Activated naive CD8-positive, alpha-beta T cell treated with anti-CD3 and anti-CD28 coated beads for 36 hours (primary cell): ENCODE measurements around the gene TSPAN14. TPM values are rescaled to one million over a fixed set of nuclear protein-coding genes. Genes with fewer than 3 reads are reported as not detected.
"Not testable (repeated sequence)": the region's sequence is repeated elsewhere in the genome, so short reads cannot be mapped to it uniquely, and the experiment has no call there.

Experiments used
- DNase-seq: peaks from one replicate; pipeline ENCODE4 v3.0.0; 2021
- H3K27ac Mint-ChIP-seq: one replicate; pipeline ENCODE4 v1.8.0; 2022; ENCODE audit warnings: mild to moderate bottlenecking, moderate library complexity, mixed read lengths
- H3K27me3 Mint-ChIP-seq: one replicate; pipeline ENCODE4 v1.8.0; 2022; ENCODE audit warnings: mild to moderate bottlenecking, mixed read lengths
- H3K36me3 Mint-ChIP-seq: one replicate; pipeline ENCODE4 v1.8.0; 2021; ENCODE audit warnings: mild to moderate bottlenecking, mixed read lengths
- H3K4me1 Mint-ChIP-seq: one replicate; pipeline ENCODE4 v1.8.0; 2021; ENCODE audit warnings: mixed read lengths
- H3K4me3 Mint-ChIP-seq: one replicate; pipeline ENCODE4 v1.8.0; 2022; ENCODE audit warnings: mild to moderate bottlenecking, moderate library complexity, mixed read lengths
- H3K9me3 Mint-ChIP-seq: one replicate; pipeline ENCODE4 v1.8.0; 2022; ENCODE audit warnings: mixed read lengths
- total RNA-seq, 2 experiments: library from RNA; stranded (reverse); gene quantifications; one replicate each; pipeline ENCODE4 v1.2.3, GENCODE V29; 2021

The TSPAN14 gene
- total RNA-seq, 2 experiments from 2014 or later = 39.6 to 40.4 TPM

DNA sequence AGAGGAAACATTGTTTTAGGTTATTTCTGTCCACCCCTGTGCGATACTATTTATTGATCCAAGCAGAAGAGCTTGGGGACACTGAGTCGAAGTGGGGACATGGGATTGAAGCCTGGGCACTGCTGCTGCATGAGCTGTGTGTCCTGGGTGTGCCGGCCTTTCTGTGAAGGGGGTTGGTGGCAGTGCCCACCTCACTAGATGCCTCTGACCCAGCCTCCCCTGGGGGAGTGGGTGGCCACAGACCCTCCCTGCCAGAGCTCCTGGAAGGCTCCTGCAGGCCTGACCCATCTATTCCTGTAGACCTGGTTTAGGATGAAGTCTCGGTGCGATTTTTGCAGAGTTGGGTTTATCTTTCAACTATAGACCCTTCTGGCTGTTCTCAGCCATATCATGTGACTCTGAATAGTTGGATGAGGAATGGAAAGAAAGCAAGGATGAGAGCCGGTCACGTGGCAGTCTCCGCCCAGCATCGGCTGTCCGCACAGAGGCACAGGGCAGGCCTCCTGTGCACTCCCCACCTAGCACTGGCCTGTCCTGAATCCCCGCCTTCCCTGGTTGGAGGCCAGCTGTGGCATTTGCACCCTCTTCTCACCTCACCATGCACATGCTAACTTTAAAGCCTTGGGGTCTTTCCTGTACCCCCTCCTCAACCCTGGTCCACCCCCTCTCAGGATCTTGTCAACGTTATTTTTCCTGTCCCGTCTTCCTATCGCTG lies 66.0 kb downstream of the TSPAN14 start:
- Mint-ChIP-seq H3K27ac (peak overlapping the region; percentile 64), H3K27me3 (no peaks in the 10 kb centered on the region), H3K9me3 (no peaks in the 10 kb centered on the region), H3K4me1 (peaks cover 54% of the 10 kb centered on the region), H3K4me3 (no peak overlapping the region), H3K36me3 (peaks cover 10% of the 10 kb centered on the region)
- DNase-seq = no peak

DNA sequence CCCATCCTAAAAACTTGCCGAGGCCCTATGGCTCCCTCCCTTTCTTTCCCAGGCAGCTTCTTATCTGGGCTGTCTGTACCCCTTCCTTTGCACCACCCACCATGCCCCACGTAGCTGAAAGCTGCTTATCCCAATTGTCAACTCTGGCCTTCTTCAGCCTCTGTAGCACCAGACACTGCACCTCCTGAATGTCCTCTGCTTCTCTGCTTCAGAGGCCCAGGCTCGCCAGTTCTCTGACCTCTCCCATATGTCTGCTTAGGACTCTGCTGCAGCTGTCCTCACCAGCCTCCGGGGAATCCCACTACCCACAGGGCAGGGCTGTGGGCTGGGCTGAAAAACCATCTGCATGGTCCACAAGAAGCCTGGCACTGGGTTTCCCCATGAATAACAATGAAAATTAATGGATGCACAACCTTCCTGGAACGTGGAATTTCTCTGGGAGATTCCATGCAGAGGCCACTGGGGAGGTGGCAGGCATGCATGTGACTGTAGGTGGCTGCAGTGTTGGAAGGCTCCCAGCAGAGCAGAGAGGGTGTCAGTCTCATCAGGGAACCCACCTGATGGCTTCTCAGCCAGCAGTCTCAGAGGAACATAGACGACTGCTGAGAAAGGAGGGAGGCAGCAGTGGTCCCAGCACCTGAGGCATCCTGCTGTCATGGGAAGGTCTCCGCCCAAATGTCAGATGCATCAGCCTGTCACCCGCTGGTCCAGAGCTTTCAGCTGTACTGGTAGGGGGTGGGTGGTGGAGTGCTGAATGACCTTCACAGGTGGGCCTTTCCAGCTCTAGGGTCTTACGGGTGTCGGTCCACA lies 66.8 kb downstream of the TSPAN14 start:
- Mint-ChIP-seq H3K27ac (peak overlapping the region; percentile 64), H3K27me3 (no peaks in the 10 kb centered on the region), H3K4me1 (peaks cover 61% of the 10 kb centered on the region), H3K4me3 (no peak overlapping the region), H3K36me3 (peaks cover 11% of the 10 kb centered on the region), H3K9me3 (no peaks in the 10 kb centered on the region)
- no peak for DNase-seq

DNA sequence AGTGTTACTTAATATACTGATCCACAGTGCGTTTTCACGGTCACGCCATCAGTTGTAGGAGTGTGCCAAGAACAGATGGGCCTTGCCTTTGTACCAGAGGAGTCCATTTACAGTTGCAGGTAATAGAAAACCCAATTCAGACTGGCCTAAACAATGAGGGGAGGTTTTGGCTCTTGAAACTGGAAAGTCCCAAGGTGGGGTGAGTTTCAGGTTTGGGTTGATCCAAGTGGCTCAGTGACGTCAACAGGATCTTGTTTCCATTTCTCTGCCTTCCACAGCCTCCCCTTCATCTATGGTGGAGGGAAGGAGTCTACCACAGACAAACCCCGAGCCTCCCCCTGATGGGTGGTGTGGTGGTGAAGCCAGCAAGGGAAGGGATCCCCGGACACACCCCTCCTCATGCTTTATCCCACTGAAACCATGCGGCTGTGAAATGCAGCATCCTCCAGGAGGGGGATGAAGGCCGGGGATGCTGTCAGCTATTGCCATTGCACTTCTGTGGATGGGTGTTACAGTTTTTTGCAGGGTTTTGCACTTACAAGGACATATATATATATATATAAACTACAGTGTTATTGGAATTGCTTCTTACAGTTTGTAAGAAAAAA lies 68.8 kb downstream of the TSPAN14 start:
- no peaks in the 10 kb centered on the region for H3K27me3 Mint-ChIP-seq
- H3K4me3 Mint-ChIP-seq = no peak overlapping the region
- H3K9me3 Mint-ChIP-seq = no peaks in the 10 kb centered on the region
- peaks cover 16% of the 10 kb centered on the region for H3K36me3 Mint-ChIP-seq
- DNase-seq = peak; percentile 41
- H3K4me1 Mint-ChIP-seq = peaks cover 70% of the 10 kb centered on the region
- peak overlapping the region; percentile 81 for H3K27ac Mint-ChIP-seq

DNA sequence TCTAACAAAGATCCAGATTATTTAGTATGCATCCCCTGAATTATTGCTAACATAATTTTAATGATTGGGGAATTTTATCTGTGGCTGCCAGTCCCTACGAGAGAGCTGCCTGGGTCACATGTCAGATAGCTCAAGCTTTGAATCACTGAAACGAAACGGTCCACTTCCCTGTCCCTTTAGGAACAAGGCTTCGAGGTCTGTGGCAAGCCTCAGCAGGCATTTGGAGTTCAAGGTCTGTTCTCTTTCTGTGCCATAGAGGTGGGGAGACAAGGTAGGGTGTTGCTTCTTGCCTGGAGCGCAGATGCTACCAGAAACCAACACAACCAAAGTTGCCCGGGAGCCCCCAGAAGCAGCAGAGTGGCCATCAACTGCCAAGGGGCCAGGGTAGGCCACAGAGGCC lies 69.7 kb downstream of the TSPAN14 start:
- Mint-ChIP-seq H3K27me3 (no peaks in the 10 kb centered on the region), H3K4me3 (no peak overlapping the region), H3K36me3 (peaks cover 20% of the 10 kb centered on the region), H3K9me3 (no peaks in the 10 kb centered on the region), H3K4me1 (peaks cover 77% of the 10 kb centered on the region), H3K27ac (peak overlapping the region; percentile 81)
- no peak for DNase-seq

DNA sequence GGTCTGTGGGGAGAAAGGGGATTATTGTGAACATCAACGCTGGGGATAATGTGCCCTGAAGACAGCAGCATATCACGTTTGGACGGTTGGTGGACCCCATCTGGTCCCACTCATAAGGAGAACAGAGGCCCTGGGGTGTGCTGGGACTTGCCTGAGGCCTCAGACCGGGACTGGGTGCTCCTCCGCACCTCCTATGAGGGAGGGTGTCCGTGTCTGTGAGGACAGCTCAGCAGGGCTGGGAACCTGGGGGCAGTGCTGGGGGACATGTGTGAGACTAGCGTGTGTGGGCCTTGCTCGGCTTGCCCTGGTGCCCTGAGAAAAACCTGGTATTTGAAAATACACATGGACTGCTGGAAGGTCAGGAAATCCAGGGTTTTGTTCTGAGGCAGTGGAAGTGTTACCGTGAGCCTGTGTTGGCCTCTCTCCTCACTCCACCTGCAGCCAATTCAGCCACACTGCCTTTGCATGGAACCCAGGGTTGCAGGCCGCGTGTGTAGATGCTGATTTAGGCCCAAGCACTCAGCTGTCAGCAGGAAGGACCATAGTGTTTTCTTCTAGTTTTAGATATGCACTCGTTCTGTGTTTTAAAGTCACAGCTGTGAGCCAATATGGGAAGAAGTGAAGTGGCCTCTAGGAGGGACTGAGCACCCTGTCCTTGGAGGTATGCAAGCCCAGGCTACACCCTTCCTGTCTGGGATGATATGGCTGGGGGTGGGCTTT lies 70.2 kb downstream of the TSPAN14 start:
- H3K27ac Mint-ChIP-seq = peak overlapping the region; percentile 81

DNA sequence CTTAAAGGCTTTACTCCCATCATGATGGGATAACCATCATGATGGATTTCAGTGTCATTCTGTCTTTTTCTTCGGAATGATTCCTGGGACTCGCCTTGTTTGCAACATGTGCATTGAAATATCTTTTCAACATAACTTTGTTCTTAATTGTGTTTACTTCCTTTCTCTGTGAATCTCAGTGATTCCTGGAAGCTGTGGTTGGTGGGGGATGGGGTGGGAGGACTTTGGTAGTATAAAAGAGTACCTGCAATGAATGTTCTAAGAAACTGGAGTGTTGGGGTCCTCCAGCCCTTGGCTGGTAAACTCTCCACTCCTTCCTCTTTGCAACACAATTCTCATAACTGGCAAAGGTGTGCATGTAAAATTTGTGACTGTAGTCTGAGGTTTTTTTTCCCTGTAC lies 72.1 kb downstream of the TSPAN14 start:
- Mint-ChIP-seq H3K27ac (peak overlapping the region; percentile 67), H3K27me3 (no peaks in the 10 kb centered on the region), H3K4me3 (no peak overlapping the region), H3K36me3 (peaks cover 35% of the 10 kb centered on the region), H3K4me1 (peaks cover 81% of the 10 kb centered on the region), H3K9me3 (no peaks in the 10 kb centered on the region)
- no peak for DNase-seq

More for the DNA sequence above, 70.2 kb downstream of the TSPAN14 start:
- no peaks in the 10 kb centered on the region for H3K9me3 Mint-ChIP-seq
- no peak overlapping the region for H3K4me3 Mint-ChIP-seq
- peaks cover 79% of the 10 kb centered on the region for H3K4me1 Mint-ChIP-seq
- H3K36me3 Mint-ChIP-seq = peaks cover 24% of the 10 kb centered on the region
- no peaks in the 10 kb centered on the region for H3K27me3 Mint-ChIP-seq
- DNase-seq = no peak

DNA sequence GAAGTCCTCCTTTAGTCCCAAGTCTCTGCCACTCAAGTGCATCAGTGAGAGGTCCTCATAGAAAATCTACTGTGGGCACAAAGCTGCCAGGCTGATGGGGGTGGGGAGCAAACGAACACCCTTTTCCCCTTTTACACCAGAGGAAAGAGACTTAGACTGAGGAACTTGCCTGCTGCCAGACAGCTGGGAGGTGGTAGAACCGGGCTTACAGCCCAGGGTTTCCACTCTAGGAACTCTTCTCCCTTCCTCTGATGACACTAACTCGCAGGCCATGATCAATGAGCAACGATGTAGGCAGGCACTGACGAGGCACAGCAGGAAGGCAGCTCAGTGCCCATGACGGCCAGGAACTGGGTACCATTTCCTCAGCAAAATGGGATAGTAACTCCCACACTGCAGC lies 72.6 kb downstream of the TSPAN14 start:
- no peak for DNase-seq
- H3K9me3 Mint-ChIP-seq = no peaks in the 10 kb centered on the region

DNA sequence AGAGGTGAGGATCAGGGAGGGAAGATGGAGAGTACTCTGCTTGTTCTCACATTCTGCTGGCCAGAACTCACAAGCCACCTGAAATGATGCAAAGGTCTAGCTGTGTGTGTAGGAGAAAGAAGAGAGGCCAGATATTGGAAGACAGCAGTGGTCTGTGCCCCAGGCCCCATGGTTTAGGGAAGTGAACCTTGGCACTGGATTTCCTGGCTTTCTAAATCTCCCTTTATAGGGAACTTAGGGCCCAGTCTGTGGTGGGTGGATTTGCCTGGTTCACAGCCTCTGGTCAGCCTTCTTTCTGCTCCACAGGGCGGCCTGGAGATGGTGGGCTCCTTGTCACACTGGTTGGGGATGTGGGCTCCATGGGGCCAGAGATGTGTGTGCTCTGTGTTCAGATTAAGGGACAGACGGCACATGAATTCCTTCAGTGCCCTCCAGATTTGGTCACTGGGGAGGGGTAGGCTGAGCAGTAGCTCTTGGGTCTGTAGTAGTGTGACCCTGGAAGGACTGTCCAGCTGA lies 74.1 kb downstream of the TSPAN14 start:
- H3K4me3 Mint-ChIP-seq = no peak overlapping the region
- peak overlapping the region; percentile 63 for H3K27ac Mint-ChIP-seq
- H3K4me1 Mint-ChIP-seq = peaks cover 91% of the 10 kb centered on the region
- DNase-seq = no peak
- H3K9me3 Mint-ChIP-seq = no peaks in the 10 kb centered on the region
- H3K27me3 Mint-ChIP-seq = no peaks in the 10 kb centered on the region
- peaks cover 50% of the 10 kb centered on the region for H3K36me3 Mint-ChIP-seq

More for the DNA sequence above, 72.6 kb downstream of the TSPAN14 start:
- peak overlapping the region; percentile 67 for H3K27ac Mint-ChIP-seq
- peaks cover 35% of the 10 kb centered on the region for H3K36me3 Mint-ChIP-seq
- no peak overlapping the region for H3K4me3 Mint-ChIP-seq
- no peaks in the 10 kb centered on the region for H3K27me3 Mint-ChIP-seq
- H3K4me1 Mint-ChIP-seq = peaks cover 86% of the 10 kb centered on the region

DNA sequence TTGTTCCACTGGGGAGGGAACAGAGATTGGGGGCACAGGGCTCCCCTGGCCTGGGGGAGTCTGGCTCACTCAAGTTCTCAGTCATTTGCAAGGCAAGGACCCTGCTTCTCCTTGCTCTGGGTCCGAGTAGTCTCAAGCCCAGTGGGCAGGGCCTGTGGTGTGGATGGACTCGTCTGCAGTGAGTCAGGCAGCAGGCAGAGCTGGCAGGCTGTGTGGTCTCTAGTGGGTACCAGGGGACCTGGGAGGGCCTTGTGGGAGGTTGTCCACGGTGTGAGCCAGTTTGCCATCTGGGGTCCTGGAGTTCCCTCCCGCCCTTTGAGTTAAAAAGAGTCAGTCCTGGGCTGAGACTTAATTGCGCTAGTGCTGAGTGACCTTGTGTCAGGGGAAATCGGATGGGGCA lies 74.8 kb downstream of the TSPAN14 start:
- Mint-ChIP-seq H3K27ac (peak overlapping the region; percentile 85), H3K27me3 (no peaks in the 10 kb centered on the region), H3K36me3 (peaks cover 50% of the 10 kb centered on the region), H3K4me3 (no peak overlapping the region), H3K4me1 (peaks cover 85% of the 10 kb centered on the region), H3K9me3 (no peaks in the 10 kb centered on the region)
- no peak for DNase-seq

DNA sequence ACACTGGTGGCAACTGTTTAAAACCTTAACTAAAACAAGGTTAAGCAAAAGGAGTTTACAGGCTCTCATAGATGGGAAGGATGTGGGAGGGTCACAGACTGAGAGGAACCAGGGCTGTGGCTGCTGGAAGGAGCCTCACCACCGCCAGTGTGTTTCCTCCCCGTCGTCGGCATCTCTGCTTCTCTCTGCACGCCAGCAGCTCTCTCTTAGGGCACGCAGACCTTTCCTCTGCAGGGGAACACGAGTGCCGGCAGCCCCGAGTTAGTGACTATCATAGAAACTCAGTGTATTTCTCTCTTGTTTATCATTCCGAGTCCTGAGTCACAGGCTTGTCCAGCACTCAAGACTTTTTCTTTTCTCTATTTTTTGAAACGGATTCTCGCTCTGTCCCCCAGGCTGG lies 75.5 kb downstream of the TSPAN14 start:
- peaks cover 50% of the 10 kb centered on the region for H3K36me3 Mint-ChIP-seq
- H3K27ac Mint-ChIP-seq = peak overlapping the region; percentile 85
- H3K4me3 Mint-ChIP-seq = peak overlapping the region; percentile 58
- no peaks in the 10 kb centered on the region for H3K27me3 Mint-ChIP-seq
- H3K9me3 Mint-ChIP-seq = no peaks in the 10 kb centered on the region
- peak; percentile 36 for DNase-seq
- peaks cover 78% of the 10 kb centered on the region for H3K4me1 Mint-ChIP-seq

DNA sequence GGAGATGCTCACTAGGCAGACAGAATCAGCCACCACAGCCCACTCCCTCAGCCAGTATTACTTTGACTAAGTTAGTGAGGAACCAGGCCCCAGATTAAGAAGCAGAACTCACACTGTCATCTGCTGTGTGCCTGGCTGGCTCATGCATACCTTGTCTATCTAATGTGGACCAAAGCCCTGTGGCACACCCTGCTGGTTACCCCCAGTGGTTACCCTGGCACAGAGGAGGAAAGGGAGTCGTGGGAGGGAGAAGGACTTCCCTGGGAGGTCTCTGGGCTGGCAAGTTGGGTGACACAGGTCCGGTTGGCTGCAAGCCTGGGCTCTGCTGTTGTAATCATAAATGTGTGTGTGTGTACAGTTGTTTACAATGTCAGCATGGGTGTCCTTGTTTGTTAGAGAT lies 76.1 kb downstream of the TSPAN14 start:
- peaks cover 50% of the 10 kb centered on the region for H3K36me3 Mint-ChIP-seq
- peak overlapping the region; percentile 85 for H3K27ac Mint-ChIP-seq
- H3K4me3 Mint-ChIP-seq = peak overlapping the region; percentile 58
- DNase-seq = peak; percentile 49
- no peaks in the 10 kb centered on the region for H3K9me3 Mint-ChIP-seq
- peaks cover 73% of the 10 kb centered on the region for H3K4me1 Mint-ChIP-seq
- H3K27me3 Mint-ChIP-seq = no peaks in the 10 kb centered on the region

DNA sequence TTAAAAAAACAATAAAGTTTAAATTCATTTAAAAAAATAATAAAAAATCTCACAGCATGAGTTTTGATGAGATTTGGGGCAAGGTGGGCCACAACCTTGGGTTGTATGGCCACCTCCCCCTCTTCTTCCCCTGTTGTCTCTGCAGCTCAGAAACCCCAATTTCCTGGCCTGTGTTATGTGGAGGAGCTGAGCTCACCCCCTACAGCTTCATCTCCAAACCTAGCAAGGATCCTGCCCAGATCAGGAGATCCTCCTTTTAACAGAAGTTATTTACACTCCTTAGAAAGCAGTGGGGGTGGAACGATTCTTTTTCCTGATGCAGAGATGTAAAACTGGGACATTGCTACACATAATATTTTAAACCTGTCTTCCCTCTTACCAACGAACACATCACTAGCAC lies 76.7 kb downstream of the TSPAN14 start:
- Mint-ChIP-seq H3K27ac (peak overlapping the region; percentile 46), H3K36me3 (peaks cover 52% of the 10 kb centered on the region), H3K27me3 (no peaks in the 10 kb centered on the region), H3K9me3 (no peaks in the 10 kb centered on the region), H3K4me1 (peaks cover 70% of the 10 kb centered on the region), H3K4me3 (peak overlapping the region; percentile 16)
- no peak for DNase-seq

DNA sequence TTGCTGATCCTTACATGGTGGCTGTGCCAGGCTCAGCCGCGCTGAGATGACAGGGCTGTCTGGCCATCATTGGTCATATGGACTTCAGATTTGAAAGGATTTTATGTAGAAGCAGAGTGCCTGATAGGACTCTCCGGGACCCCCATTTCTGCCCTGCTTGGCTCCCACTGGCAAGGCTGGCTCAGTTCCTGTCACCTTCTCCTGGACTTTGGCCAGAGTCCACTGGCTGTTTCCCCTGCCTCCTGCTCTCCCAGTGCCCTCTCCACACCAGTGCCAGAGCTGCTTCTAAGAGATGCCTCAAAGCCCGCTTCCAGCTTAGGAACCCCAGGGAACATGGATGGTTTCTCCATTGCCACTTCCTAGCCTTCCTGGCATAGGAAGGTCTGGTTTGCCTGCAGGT lies 78.5 kb downstream of the TSPAN14 start:
- H3K27me3 Mint-ChIP-seq = no peaks in the 10 kb centered on the region
- H3K9me3 Mint-ChIP-seq = no peaks in the 10 kb centered on the region
- peaks cover 48% of the 10 kb centered on the region for H3K36me3 Mint-ChIP-seq
- H3K4me3 Mint-ChIP-seq = peak overlapping the region; percentile 54
- peaks cover 58% of the 10 kb centered on the region for H3K4me1 Mint-ChIP-seq
- no peak for DNase-seq
- peak overlapping the region; percentile 63 for H3K27ac Mint-ChIP-seq

DNA sequence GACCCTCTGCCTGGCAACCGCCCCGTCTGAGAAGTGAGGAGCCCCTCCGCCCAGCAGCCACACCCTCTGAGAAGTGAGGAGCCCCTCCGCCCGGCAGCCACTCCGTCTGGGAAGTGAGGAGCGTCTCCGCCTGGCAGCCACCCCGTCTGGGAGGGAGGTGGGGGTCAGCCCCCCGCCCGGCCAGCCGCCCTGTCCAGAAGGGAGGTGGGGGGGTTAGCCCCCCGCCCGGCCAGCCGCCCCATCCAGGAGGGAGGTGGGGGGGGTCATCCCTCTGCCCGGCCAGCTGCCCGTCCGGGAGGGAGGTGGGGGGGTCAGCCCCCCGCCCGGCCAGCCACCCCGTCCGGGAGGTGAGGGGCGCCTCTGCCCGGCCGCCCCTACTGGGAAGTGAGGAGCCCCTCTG lies 79.9 kb downstream of the TSPAN14 start:
- DNase-seq, H3K9me3 Mint-ChIP-seq, H3K27ac Mint-ChIP-seq, H3K27me3 Mint-ChIP-seq, H3K4me3 Mint-ChIP-seq: not testable (repeated sequence)
- Mint-ChIP-seq H3K36me3 (peaks cover 37% of the 10 kb centered on the region), H3K4me1 (peaks cover 46% of the 10 kb centered on the region)
